Thymus (tissue), 11 donors: ENCODE data around the gene SMIM1. TPM values are rescaled to one million over a fixed set of nuclear protein-coding genes. Genes with fewer than 3 reads are reported as not detected.

ENCODE experiments used
- DNase-seq, 9 donors: peaks; one replicate each; pipeline ENCODE4 v3.0.0-alpha.2; 2013; ENCODE audit warnings: low spot score in 9 of 9, low read depth in 6 of 9, missing footprints in 1 of 9
- H3K27ac ChIP-seq, 2 donors: one replicate each; pipeline ENCODE4 v1.5.1; 2013; ENCODE audit warnings: control low read depth in 1 of 2, low read depth in 1 of 2, low read length in 1 of 2, mild to moderate bottlenecking in 1 of 2, moderate library complexity in 1 of 2
- H3K27me3 ChIP-seq, 2 donors: one replicate each; pipeline ENCODE4 v1.5.1; 2013; ENCODE audit warnings: low read length in 1 of 2; ENCODE audit not compliant: control insufficient read depth in 2 of 2, insufficient read depth in 1 of 2
- H3K36me3 ChIP-seq, 2 donors: one replicate each; pipeline ENCODE4 v1.5.1; 2013; ENCODE audit warnings: low read length in 1 of 2, mild to moderate bottlenecking in 1 of 2, moderate library complexity in 1 of 2; ENCODE audit not compliant: control insufficient read depth in 2 of 2, insufficient read depth in 2 of 2
- H3K4me1 ChIP-seq, 2 donors: one replicate each; pipeline ENCODE4 v1.5.1; 2013; ENCODE audit warnings: low read length in 2 of 2; ENCODE audit not compliant: control insufficient read depth in 2 of 2, insufficient read depth in 2 of 2
- H3K4me3 ChIP-seq, 2 donors: one replicate each; pipeline ENCODE4 v1.5.1; 2013; ENCODE audit warnings: low read length in 2 of 2, control low read depth in 1 of 2, mild to moderate bottlenecking in 1 of 2
- H3K9me3 ChIP-seq, 2 donors: one replicate each; pipeline ENCODE4 v1.5.1; 2013; ENCODE audit warnings: low read length in 1 of 2, mild to moderate bottlenecking in 1 of 2; ENCODE audit not compliant: control insufficient read depth in 2 of 2, insufficient read depth in 1 of 2
- WGBS: extraction: QIAGEN DNeasy Blood & Tissue Kit; methylation state at CpG from one replicate; pipeline ENCODE4 v1.1.7; 2013; 5-methylcytosine and 5-hydroxymethylcytosine counted together
- polyA plus RNA-seq: library from polyadenylated mRNA; stranded (reverse); fragments of 200-250 nt; gene quantifications from one replicate; pipeline ENCODE4 v1.2.3, GENCODE V29; 2013
- total RNA-seq: library from RNA; stranded (reverse); fragments of 120-200 nt; gene quantifications from one replicate; pipeline ENCODE4 v1.2.4, GENCODE V29; 2013
- donor health status: healthy.

Gene SMIM1
- total and polyA plus RNA-seq, 2 donors: 6.9 to 7.0 TPM

DNA sequence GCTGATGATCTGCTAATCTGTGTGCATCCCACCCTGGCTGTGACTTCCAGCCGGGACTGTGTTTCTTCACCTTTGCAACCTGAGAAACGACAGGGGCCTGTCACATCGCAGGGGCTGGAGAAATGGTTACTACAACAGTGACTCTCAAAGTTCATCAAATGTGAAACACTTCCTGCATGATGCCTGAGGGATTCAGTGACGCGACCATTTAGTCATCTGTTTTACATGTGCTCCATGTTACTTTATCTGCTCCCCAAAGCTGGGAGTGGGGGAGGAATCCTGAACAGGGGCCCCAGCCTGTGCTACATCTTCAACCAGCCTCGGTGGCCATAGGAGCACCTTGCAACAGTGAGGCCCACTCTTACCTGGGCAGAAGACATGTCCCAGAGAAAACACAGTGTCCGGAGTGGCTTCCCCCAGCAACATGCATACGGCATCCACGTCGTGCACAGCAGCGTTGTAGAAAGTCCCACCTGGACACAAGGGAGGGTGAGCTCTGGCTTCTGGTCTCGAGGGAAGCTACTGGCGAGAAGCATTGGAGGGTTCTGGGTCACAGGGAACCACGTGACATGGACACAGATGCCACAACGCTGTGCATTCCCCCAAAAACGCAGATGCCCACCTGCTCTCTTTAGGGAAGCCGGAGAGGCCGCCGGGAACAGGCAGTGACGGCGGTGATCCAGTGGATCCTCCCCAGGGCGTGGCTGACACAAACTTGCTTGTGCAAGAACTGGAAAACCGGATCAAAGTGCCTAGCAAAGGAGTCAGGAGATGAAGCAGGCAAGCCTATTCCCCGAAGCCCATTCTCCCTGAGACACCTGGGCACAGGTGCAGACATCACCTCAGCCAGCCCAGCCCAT lies 29.9 kb upstream of the SMIM1 start:
- no peak for DNase-seq
- H3K4me1 ChIP-seq: peaks cover 4 to 9% of the 10 kb centered on the region in 2 donors
- H3K9me3 ChIP-seq: peaks cover 0 to 1% of the 10 kb centered on the region in 2 donors
- no peak overlapping the region for H3K4me3 ChIP-seq
- no peak overlapping the region for H3K27ac ChIP-seq
- H3K36me3 ChIP-seq: peaks cover 12 to 28% of the 10 kb centered on the region in 2 donors
- H3K27me3 ChIP-seq: peaks cover 0 to 2% of the 10 kb centered on the region in 2 donors
- WGBS: 95% methylated on average over 24 of the region's 24 CpGs

DNA sequence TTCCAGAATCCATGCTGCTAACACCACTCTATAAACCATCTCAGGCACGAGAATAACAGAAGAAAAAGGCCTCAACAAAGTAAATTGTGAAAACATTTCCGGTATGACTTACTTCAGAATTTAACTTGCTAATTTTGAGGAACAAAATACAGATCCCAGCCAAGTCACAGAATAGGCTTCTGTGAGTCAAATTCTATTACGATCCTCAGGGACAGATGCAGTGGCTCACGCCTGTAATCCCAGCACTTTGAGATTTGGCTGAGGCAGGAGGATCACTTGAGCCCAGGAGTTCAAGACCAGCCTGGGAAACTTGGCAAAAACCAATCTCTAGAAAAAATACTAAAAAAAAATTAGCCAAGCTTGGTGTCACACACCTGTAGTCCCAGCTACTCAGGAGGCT lies 29.1 kb upstream of the SMIM1 start:
- DNase-seq: no peak
- Histone ChIP-seq H3K4me1 (peaks cover 6 to 13% of the 10 kb centered on the region in 2 donors), H3K27me3 (peaks cover 0 to 2% of the 10 kb centered on the region in 2 donors), H3K9me3 (peaks cover 0 to 1% of the 10 kb centered on the region in 2 donors), H3K36me3 (peaks cover 12 to 25% of the 10 kb centered on the region in 2 donors), H3K4me3 (no peak overlapping the region), H3K27ac (no peak overlapping the region)
- 96% methylated on average over 4 of the region's 4 CpGs for WGBS

- H3K4me1 ChIP-seq: peaks cover 6 to 13% of the 10 kb centered on the region in 2 donors
- no peak overlapping the region for H3K27ac ChIP-seq
- DNase-seq: no peak
- H3K9me3 ChIP-seq: peaks cover 0 to 1% of the 10 kb centered on the region in 2 donors
- WGBS: 96% methylated on average over 12 of the region's 12 CpGs
- peaks cover 0 to 2% of the 10 kb centered on the region in 2 donors for H3K27me3 ChIP-seq
- no peak overlapping the region for H3K4me3 ChIP-seq
- peaks cover 9 to 24% of the 10 kb centered on the region in 2 donors for H3K36me3 ChIP-seq
Observed at GRCh38 chr1:3743826-3744225, 28.7 kb upstream of the SMIM1 start.

DNA sequence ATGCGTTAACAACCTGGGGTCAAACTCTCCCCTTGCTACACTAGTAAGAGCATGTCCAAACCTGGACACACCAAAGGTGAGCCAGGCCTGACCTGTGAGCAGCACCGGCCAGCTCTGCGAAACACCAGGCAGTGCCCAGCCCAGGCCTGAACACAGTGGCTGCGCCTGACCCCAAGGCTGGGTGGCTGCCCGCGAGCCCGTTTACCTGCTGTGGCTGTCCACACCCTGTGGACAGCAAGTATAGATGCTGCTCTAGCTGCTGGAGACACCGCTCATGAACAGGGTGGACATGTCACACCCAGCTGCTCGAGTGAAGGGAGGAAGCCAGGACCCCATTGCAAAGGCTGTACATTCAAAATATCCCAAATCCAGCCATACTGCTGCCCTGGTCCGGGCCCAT lies 27.9 kb upstream of the SMIM1 start:
- Histone ChIP-seq H3K4me1 (peaks cover 6 to 13% of the 10 kb centered on the region in 2 donors), H3K27me3 (peaks cover 0 to 2% of the 10 kb centered on the region in 2 donors), H3K27ac (no peak overlapping the region), H3K36me3 (peaks cover 7 to 21% of the 10 kb centered on the region in 2 donors), H3K4me3 (no peak overlapping the region), H3K9me3 (peaks cover 0 to 1% of the 10 kb centered on the region in 2 donors)
- DNase-seq: no peak
- 98% methylated on average over 10 of the region's 10 CpGs for WGBS

- peaks cover 6 to 13% of the 10 kb centered on the region in 2 donors for H3K4me1 ChIP-seq
- no peak for DNase-seq
- H3K9me3 ChIP-seq: peaks cover 0 to 1% of the 10 kb centered on the region in 2 donors
- no peak overlapping the region for H3K27ac ChIP-seq
- H3K27me3 ChIP-seq: peaks cover 0 to 2% of the 10 kb centered on the region in 2 donors
- WGBS: 97% methylated on average over 12 of the region's 12 CpGs
- H3K4me3 ChIP-seq: no peak overlapping the region
- peaks cover 4 to 19% of the 10 kb centered on the region in 2 donors for H3K36me3 ChIP-seq
Observed at GRCh38 chr1:3745071-3745470, 27.5 kb upstream of the SMIM1 start.

DNA sequence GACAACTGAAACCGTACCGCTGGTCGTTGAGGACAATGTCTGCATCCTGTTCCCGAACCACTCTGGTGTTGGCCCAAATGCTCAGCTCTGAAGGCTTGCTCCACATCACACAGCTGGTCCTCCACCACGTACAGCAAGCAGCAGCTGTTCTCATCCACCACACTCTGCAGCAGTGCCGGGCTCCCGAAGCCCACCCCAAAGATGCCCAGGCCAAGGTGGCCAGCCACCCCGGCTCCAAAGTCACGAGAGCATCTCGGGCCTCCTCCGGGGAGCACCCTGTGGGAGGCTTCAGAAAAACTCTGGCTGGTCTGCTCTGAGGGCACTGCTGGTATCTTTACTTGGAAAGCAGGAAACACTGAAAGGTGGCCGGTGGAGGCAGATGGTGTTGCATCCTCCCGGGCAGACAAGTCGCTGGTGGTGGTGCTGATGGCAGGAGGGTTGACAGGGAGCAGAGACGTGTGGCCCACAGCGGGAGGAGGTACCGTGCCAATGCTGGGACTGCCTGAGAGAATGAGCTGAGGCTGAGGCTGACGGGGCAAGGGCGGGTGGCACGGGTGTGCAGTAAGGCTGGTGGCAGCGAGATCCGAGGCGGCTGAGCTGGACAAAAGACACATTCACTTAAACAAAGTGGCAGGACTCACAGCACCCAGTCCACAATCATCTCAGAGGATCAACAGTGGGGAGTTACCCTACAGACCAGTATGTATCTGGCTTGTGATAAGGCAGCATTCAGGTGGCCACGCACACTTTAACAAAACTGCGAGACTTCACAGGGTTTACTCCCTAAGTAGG lies 26.8 kb upstream of the SMIM1 start:
- 95% methylated on average over 25 of the region's 25 CpGs for WGBS
- no peak for DNase-seq
- H3K27me3 ChIP-seq: peaks cover 0 to 2% of the 10 kb centered on the region in 2 donors
- peaks cover 0 to 1% of the 10 kb centered on the region in 2 donors for H3K9me3 ChIP-seq
- H3K4me1 ChIP-seq: peaks cover 6 to 13% of the 10 kb centered on the region in 2 donors
- H3K27ac ChIP-seq: no peak overlapping the region
- H3K4me3 ChIP-seq: no peak overlapping the region
- peaks cover 4 to 14% of the 10 kb centered on the region in 2 donors for H3K36me3 ChIP-seq

GRCh38 chr1:3746389-3746829 lies 26.1 kb upstream of the SMIM1 start:
- H3K4me1 ChIP-seq: peaks cover 6 to 13% of the 10 kb centered on the region in 2 donors
- 50% methylated on average over 35 of the region's 35 CpGs for WGBS
- H3K27ac ChIP-seq: no peak overlapping the region
- no peak for DNase-seq
- peaks cover 4 to 12% of the 10 kb centered on the region in 2 donors for H3K36me3 ChIP-seq
- H3K27me3 ChIP-seq: peaks cover 0 to 2% of the 10 kb centered on the region in 2 donors
- peak overlapping the region; percentile 54 to 81 for H3K4me3 ChIP-seq
- peaks cover 0 to 1% of the 10 kb centered on the region in 2 donors for H3K9me3 ChIP-seq

DNA sequence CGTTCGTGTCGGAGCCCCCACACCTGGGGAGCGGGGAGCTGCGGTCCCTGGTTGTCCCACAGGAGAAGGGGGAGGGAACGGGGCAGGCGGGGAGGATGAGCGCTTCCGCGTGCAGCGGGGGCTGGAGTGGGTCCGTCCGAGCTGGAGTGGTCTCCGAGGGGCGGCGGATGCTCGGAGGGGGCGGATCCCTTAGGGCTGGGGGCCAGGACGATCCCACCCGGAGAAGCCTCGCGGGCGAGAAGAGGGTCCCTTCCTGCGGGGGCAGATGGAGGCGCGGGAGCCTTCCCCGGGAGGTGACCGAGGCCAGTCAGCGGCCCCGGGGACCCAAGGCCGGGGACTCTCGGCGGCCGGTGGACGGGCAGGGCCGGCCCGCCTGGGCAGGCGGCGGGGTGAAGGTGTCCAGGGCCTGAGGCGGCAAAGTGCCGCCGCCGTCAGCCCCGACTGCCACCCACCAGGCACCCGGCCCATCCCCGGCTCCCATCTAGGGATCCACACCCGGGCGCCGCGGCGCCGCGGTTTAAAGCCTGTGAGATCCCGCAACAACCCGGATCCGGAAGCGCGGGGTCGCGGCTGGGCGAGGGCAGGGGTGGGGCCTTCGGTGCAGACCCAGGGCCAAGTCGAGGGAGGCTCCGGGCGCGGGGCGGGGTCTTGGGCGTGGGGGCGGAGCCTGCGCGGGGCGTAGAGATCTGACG lies 25.6 kb upstream of the SMIM1 start:
- 3% methylated on average over 73 of the region's 73 CpGs for WGBS
- H3K27ac ChIP-seq: peak overlapping the region in 1 of 2 donors; percentile 22
- DNase-seq: peak; percentile 45 to 90 (median 76)
- H3K4me3 ChIP-seq: peak overlapping the region; percentile 54 to 81
- H3K27me3 ChIP-seq: peaks cover 0 to 2% of the 10 kb centered on the region in 2 donors
- H3K9me3 ChIP-seq: peaks cover 0 to 1% of the 10 kb centered on the region in 2 donors
- peaks cover 6 to 13% of the 10 kb centered on the region in 2 donors for H3K4me1 ChIP-seq
- peaks cover 4 to 8% of the 10 kb centered on the region in 2 donors for H3K36me3 ChIP-seq
